GM19035 (cell line): ENCODE data around the gene UBE2M.

ENCODE experiments used
- ATAC-seq: cut with Tn5 transposase; IDR thresholded peaks from one replicate; pipeline ENCODE4 v1.9.1; 2021; ENCODE audit not compliant: unreplicated experiment

The UBE2M gene

GRCh38 chr19:58555920-58556621, 2.3 kb downstream of the UBE2M start:
- no peak for ATAC-seq

- no peak for ATAC-seq
Measured at GRCh38 chr19:58555369-58555885, 3.0 kb downstream of the UBE2M start.

- ATAC-seq: peak; percentile 34
Measured at GRCh38 chr19:58554494-58555368, 3.7 kb downstream of the UBE2M start, which contains the start of gene CHMP2A. TSS of gene CHMP2A (minus strand) at chr19:58555105. CDS start at chr19:58554212, 893 bp downstream.

GRCh38 chr19:58553799-58554493, 4.5 kb downstream of the UBE2M start:
- ATAC-seq: no peak

GRCh38 chr19:58552655-58553054, 5.8 kb downstream of the UBE2M start:
- no peak for ATAC-seq

GRCh38 chr19:58551577-58552471, 6.6 kb downstream of the UBE2M start:
- ATAC-seq: no peak

- ATAC-seq: no peak
Measured at GRCh38 chr19:58551123-58551497, 7.3 kb downstream of the UBE2M start.

GRCh38 chr19:58550362-58551122, 7.9 kb downstream of the UBE2M start:
- ATAC-seq: no peak

- ATAC-seq: no peak
Measured at GRCh38 chr19:58549664-58550361, 8.6 kb downstream of the UBE2M start.

- no peak for ATAC-seq
Measured at GRCh38 chr19:58548859-58549663, 9.3 kb downstream of the UBE2M start.

- no peak for ATAC-seq
Measured at GRCh38 chr19:58547323-58548312, 10.8 kb downstream of the UBE2M start.

- no peak for ATAC-seq
Measured at GRCh38 chr19:58546019-58546530, 12.3 kb downstream of the UBE2M start.

GRCh38 chr19:58545286-58546018, 13.0 kb downstream of the UBE2M start:
- ATAC-seq: no peak

GRCh38 chr19:58544591-58545285, 13.7 kb downstream of the UBE2M start:
- ATAC-seq: peak; percentile 58

- peak; percentile 79 for ATAC-seq
Measured at GRCh38 chr19:58543826-58544590, 14.4 kb downstream of the UBE2M start, which contains the start of gene TRIM28. TSS of gene TRIM28 (plus strand) at chr19:58544064. CDS start at chr19:58544758, 694 bp downstream.
